H9 (cell line): ENCODE measurements around the gene PTPRJ. TPM values are rescaled to one million over a fixed set of nuclear protein-coding genes. Genes with fewer than 3 reads are reported as not detected.

Source experiments
- DNase-seq: peaks from one replicate; pipeline ENCODE4 v3.0.0-alpha.2; 2017
- H2AFZ ChIP-seq: one replicate; pipeline ENCODE4 v1.6.1; 2013; ENCODE audit warnings: mild to moderate bottlenecking, low read length, control low read depth, moderate library complexity
- H2AK5ac ChIP-seq: 2 replicates; pipeline ENCODE4 v1.6.1; 2013; ENCODE audit warnings: low read length, control low read depth, mixed read lengths; ENCODE audit not compliant: insufficient read length
- H2BK120ac ChIP-seq: one replicate; pipeline ENCODE4 v1.6.1; 2013; ENCODE audit warnings: low read depth, mild to moderate bottlenecking, low read length, control low read depth, inconsistent platforms; ENCODE audit not compliant: poor library complexity, severe bottlenecking
- H2BK12ac ChIP-seq: 2 replicates; pipeline ENCODE4 v1.6.1; 2013; ENCODE audit warnings: low read length, control low read depth, mixed read lengths, low read depth; ENCODE audit not compliant: insufficient read length
- H2BK15ac ChIP-seq: 2 replicates; pipeline ENCODE4 v1.6.1; 2013; ENCODE audit warnings: low read depth, low read length, control low read depth
- H2BK20ac ChIP-seq: one replicate; pipeline ENCODE4 v1.6.1; 2013; ENCODE audit warnings: low read depth, mild to moderate bottlenecking, low read length, control low read depth, inconsistent platforms; ENCODE audit not compliant: poor library complexity, severe bottlenecking
- H2BK5ac ChIP-seq: 2 replicates; pipeline ENCODE4 v1.6.1; 2013; ENCODE audit warnings: low read length, control low read depth, mixed read lengths; ENCODE audit not compliant: insufficient read length
- H3K14ac ChIP-seq: 2 replicates; pipeline ENCODE4 v1.6.1; 2013; ENCODE audit warnings: low read length, control low read depth; ENCODE audit not compliant: insufficient read depth
- H3K18ac ChIP-seq: 2 replicates; pipeline ENCODE4 v1.6.1; 2013; ENCODE audit warnings: low read depth, mild to moderate bottlenecking, mixed read lengths, low read length, control low read depth; ENCODE audit not compliant: insufficient read length
- H3K23ac ChIP-seq: 2 replicates; pipeline ENCODE4 v1.6.1; 2013; ENCODE audit warnings: low read length, control low read depth, mixed read lengths, low read depth; ENCODE audit not compliant: insufficient read length
- H3K23me2 ChIP-seq: 2 replicates; pipeline ENCODE4 v1.6.1; 2013; ENCODE audit warnings: low read depth, mild to moderate bottlenecking, mixed read lengths, low read length, control low read depth; ENCODE audit not compliant: insufficient read length, poor library complexity, severe bottlenecking
- H3K27ac ChIP-seq: 2 replicates; pipeline ENCODE4 v1.5.1; 2013; ENCODE audit warnings: low read length, control low read depth, mixed read lengths, low read depth; ENCODE audit not compliant: insufficient read length
- H3K27me3 ChIP-seq: 2 replicates; pipeline ENCODE4 v1.6.1; 2013; ENCODE audit warnings: low read length, control low read depth, inconsistent platforms; ENCODE audit not compliant: insufficient read depth
- H3K4ac ChIP-seq: 2 replicates; pipeline ENCODE4 v1.6.1; 2013; ENCODE audit warnings: low read depth, mild to moderate bottlenecking, control low read depth, inconsistent platforms, low read length, moderate library complexity
- H3K4me1 ChIP-seq: 2 replicates; pipeline ENCODE4 v1.6.1; 2013; ENCODE audit warnings: low read length, control low read depth, inconsistent platforms; ENCODE audit not compliant: insufficient read depth
- H3K4me2 ChIP-seq: 2 replicates; pipeline ENCODE4 v1.6.1; 2013; ENCODE audit warnings: low read length, control low read depth, mixed read lengths; ENCODE audit not compliant: insufficient read length, insufficient read depth
- H3K56ac ChIP-seq: 2 replicates; pipeline ENCODE4 v1.6.1; 2013; ENCODE audit warnings: low read depth, mild to moderate bottlenecking, mixed read lengths, low read length, control low read depth; ENCODE audit not compliant: insufficient read length
- H3K79me1 ChIP-seq: 2 replicates; pipeline ENCODE4 v1.6.1; 2013; ENCODE audit warnings: low read depth, mild to moderate bottlenecking, moderate library complexity, low read length, control low read depth, inconsistent platforms; ENCODE audit not compliant: insufficient read depth, poor library complexity, severe bottlenecking
- H3K79me2 ChIP-seq: 2 replicates; pipeline ENCODE4 v1.6.1; 2013; ENCODE audit warnings: low read length, control low read depth, inconsistent platforms; ENCODE audit not compliant: insufficient read depth
- H3K9ac ChIP-seq: 2 replicates; pipeline ENCODE4 v1.6.1; 2013; ENCODE audit warnings: low read length, control low read depth, mixed read lengths; ENCODE audit not compliant: insufficient read length; ENCODE audit errors: extremely low read depth
- H3K9me3 ChIP-seq: one replicate; pipeline ENCODE4 v1.6.1; 2013; ENCODE audit warnings: low read depth, low read length, inconsistent platforms; ENCODE audit not compliant: control insufficient read depth
- H3T11ph ChIP-seq: one replicate; pipeline ENCODE4 v1.6.1; 2013; ENCODE audit warnings: mild to moderate bottlenecking, low read length, control low read depth, inconsistent platforms
- H4K20me1 ChIP-seq: one replicate; pipeline ENCODE4 v1.6.1; 2013; ENCODE audit not compliant: control insufficient read depth, insufficient read length, insufficient read depth
- H4K5ac ChIP-seq: 2 replicates; pipeline ENCODE4 v1.6.1; 2013; ENCODE audit warnings: low read depth, mild to moderate bottlenecking, mixed read lengths, low read length, control low read depth; ENCODE audit not compliant: insufficient read length
- H4K8ac ChIP-seq: replicated peaks from 2 replicates; pipeline ENCODE4 v1.6.1; 2013; ENCODE audit warnings: low read length, control low read depth, mixed read lengths, low read depth; ENCODE audit not compliant: insufficient read length
- H4K91ac ChIP-seq: 2 replicates; pipeline ENCODE4 v1.6.1; 2013; ENCODE audit warnings: low read depth, mild to moderate bottlenecking, moderate library complexity, mixed read lengths, low read length, control low read depth; ENCODE audit not compliant: insufficient read length
- H3K27ac Mint-ChIP-seq, 3 experiments: 2 replicates in 2 of 3; 3 replicates in 1 of 3; pipeline ENCODE4 v1.8.0; 2020 to 2021; ENCODE audit warnings: mixed read lengths in 3 of 3, mild to moderate bottlenecking in 1 of 3, moderate library complexity in 1 of 3
- H3K27me3 Mint-ChIP-seq: 2 replicates; pipeline ENCODE4 v1.8.0; 2021; ENCODE audit warnings: low read depth, mild to moderate bottlenecking, moderate library complexity, mixed read lengths
- H3K36me3 Mint-ChIP-seq, 3 experiments: 2 replicates in 2 of 3; 3 replicates in 1 of 3; pipeline ENCODE4 v1.8.0; 2020 to 2021; ENCODE audit warnings: low read depth in 3 of 3, mixed read lengths in 3 of 3; ENCODE audit not compliant: insufficient read depth in 1 of 3
- H3K4me1 Mint-ChIP-seq, 2 experiments: 2 replicates each; pipeline ENCODE4 v1.8.0; 2020; ENCODE audit warnings: mixed read lengths in 2 of 2
- H3K4me3 Mint-ChIP-seq, 2 experiments: 2 replicates in 1 of 2; 3 replicates in 1 of 2; pipeline ENCODE4 v1.8.0; 2020 to 2021; ENCODE audit warnings: mild to moderate bottlenecking in 2 of 2, mixed read lengths in 2 of 2, moderate library complexity in 1 of 2
- H3K9me3 Mint-ChIP-seq, 2 experiments: 2 replicates in 1 of 2; 3 replicates in 1 of 2; pipeline ENCODE4 v1.8.0; 2020; ENCODE audit warnings: mild to moderate bottlenecking in 2 of 2, mixed read lengths in 2 of 2, moderate library complexity in 1 of 2
- CTCF ChIP-seq: fragments of 200-600 bp; sonication (generic); conservative IDR thresholded peaks from 3 replicates; pipeline ENCODE4 v1.8.0; 2021; ENCODE audit warnings: antibody characterized with exemption, mild to moderate bottlenecking
- WGBS: extraction: QIAGEN DNeasy Blood & Tissue Kit; methylation state at CpG from one replicate; pipeline ENCODE4 v1.1.7; 2013; ENCODE audit warnings: missing lambda C conversion rate, low lambda C conversion rate, mixed read lengths; ENCODE audit not compliant: insufficient read length; ENCODE audit errors: extremely low coverage; 5-methylcytosine and 5-hydroxymethylcytosine counted together
- total RNA-seq: library from RNA; stranded (reverse); gene quantifications from 2 replicates; pipeline ENCODE4 v1.2.1, GENCODE V29; 2021

The PTPRJ gene
- total RNA-seq, 1 experiment from 2014 or later, result 10.6 TPM

DNA sequence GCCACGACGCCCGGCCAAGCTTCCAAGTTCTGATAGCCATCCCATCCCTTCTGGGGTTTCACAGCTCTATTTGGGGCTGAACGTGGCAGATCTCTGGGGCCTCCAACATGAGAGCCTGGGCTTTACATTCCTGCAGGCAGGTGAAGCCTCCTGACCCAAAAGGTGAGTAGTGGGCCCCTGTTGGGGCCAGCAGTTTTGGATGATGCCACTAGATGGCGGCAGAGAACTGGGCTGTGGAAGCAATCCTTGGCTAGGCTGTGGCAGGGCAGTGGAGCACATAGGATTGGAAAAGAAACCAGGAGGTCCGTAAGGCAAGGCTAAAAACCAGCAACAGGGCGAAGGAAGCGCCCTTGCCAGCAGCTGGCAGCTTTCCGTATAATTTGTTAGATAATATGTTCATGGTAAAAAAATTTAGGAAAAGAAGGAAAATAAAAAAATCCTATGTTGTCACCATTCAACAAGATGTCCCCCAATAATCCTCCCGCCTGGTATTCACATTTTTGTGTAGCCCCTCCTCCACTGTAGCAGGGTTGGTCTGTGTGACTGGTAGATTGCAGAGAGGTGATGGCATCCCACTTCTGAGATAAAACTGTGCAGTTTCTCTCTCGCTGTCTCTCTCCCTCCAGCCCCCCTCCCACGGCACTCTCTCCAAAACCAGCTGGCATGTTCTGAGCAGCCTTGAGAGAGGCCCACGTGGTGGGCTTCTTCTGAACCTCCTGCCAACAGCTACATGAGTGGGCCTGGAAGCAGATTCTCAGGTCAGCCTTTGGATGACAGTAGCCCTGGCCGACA lies 192.7 kb downstream of the PTPRJ start:
- Histone ChIP-seq H3K18ac (no peak overlapping the region), H3T11ph (no peak overlapping the region), H3K79me1 (no peaks in the 10 kb centered on the region), H3K4ac (no peak overlapping the region), H3K27me3 (no peaks in the 10 kb centered on the region), H2AFZ (no peak overlapping the region), H4K91ac (no peak overlapping the region), H3K9me3 (peaks cover 16% of the 10 kb centered on the region), H2BK20ac (no peak overlapping the region), H3K9ac (no peak overlapping the region), H3K23ac (no peak overlapping the region), H2BK5ac (no peak overlapping the region), H3K27ac (no peak overlapping the region), H4K20me1 (no peaks in the 10 kb centered on the region), H4K5ac (no peak overlapping the region), H2AK5ac (no peak overlapping the region), H2BK12ac (no peak overlapping the region), H3K79me2 (no peaks in the 10 kb centered on the region), H4K8ac (no peak overlapping the region), H2BK120ac (no peak overlapping the region), H3K56ac (no peak overlapping the region), H2BK15ac (no peak overlapping the region), H3K23me2 (no peaks in the 10 kb centered on the region), H3K14ac (no peak overlapping the region), H3K4me1 (no peaks in the 10 kb centered on the region), H3K4me2 (no peak overlapping the region)
- H3K9me3 Mint-ChIP-seq, result peaks cover 28 to 32% of the 10 kb centered on the region in 2 experiments
- peaks cover 0 to 7% (median 5%) of the 10 kb centered on the region in 3 experiments; a peak in 6 of 7 replicates for H3K36me3 Mint-ChIP-seq
- peak; percentile 91 for TF ChIP-seq CTCF
- DNase-seq, result peak; percentile 89
- H3K27ac Mint-ChIP-seq, result no peak overlapping the region
- H3K4me1 Mint-ChIP-seq, result no peaks in the 10 kb centered on the region
- H3K27me3 Mint-ChIP-seq, result no peaks in the 10 kb centered on the region
- H3K4me3 Mint-ChIP-seq, result no peak overlapping the region
- no CpG with 5 or more reads among the region's 14 CpGs for WGBS
